Measurements from ENCODE around the gene ARFRP1.

Gene ARFRP1

DNA sequence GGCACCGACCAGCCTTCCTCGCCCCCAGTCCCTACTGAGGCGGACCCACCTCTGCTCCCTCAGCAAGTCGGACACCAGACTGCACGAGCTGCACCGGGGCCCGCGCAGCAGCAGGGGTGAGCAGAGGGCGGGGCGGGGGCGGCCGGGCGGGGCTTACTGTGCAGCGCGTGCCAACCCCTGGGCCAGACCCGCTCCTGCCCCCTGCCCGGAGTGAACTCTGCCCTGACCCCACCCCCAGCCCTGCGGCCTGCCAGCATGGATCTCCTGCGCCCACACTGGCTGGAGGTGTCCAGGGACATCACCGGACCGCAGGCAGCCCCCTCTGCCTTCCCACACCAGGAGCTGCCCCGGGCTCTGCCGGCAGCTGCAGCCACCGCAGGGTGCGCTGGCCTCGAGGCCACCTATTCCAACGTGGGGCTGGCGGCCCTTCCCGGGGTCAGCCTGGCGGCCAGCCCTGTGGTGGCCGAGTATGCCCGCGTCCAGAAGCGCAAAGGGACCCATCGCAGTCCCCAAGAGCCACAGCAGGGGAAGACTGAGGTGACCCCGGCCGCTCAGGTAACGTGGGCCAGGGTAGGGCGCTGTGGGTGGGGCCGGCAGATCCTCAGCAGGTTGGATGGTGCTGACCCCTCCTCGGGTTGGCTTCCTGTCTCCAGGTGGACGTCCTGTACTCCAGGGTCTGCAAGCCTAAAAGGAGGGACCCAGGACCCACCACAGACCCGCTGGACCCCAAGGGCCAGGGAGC, 30.3 kb upstream of the ARFRP1 start:
- H3K27me3 ChIP-seq (ENCODE audit: control insufficient read depth, insufficient read depth, low read length) = no peaks in the 10 kb centered on the region
- no CpG with 5 or more reads among the region's 43 CpGs for WGBS (ENCODE audit: insufficient coverage, insufficient read length)
- peaks cover 10% of the 10 kb centered on the region; the same call in 1 of the 2 replicates for H3K36me3 ChIP-seq (ENCODE audit: control insufficient read depth, insufficient read depth, low read length)
- no peak for DNase-seq (ENCODE audit: low read depth, low spot score)
- H3K4me3 ChIP-seq (ENCODE audit: low read length) = peak overlapping the region; percentile 39; the same call in 1 of the 2 replicates
- no peaks in the 10 kb centered on the region for H3K9me3 ChIP-seq (ENCODE audit: control insufficient read depth, insufficient read depth, low read length)
- H3K4me1 ChIP-seq (ENCODE audit: control insufficient read depth, insufficient read depth, low read length) = peaks cover 6% of the 10 kb centered on the region
- no peak overlapping the region for H3K27ac ChIP-seq (ENCODE audit: low read length)

DNA sequence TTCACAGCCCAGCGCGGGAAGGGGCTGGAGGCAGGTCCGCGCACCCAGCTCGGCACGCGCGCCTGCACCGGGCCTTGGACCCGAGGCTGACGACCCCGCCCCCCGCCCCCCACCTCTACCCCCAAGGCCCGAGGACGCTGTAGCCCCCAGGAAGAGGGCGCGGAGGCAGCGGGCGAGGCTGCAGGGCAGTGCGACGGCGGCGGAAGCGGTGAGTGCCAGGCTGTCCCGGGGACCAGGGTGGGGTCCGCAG, 29.8 kb upstream of the ARFRP1 start:
- Histone ChIP-seq H3K27ac (ENCODE audit: low read length) (no peak overlapping the region), H3K4me1 (ENCODE audit: control insufficient read depth, insufficient read depth, low read length) (peaks cover 6% of the 10 kb centered on the region), H3K9me3 (ENCODE audit: control insufficient read depth, insufficient read depth, low read length) (no peaks in the 10 kb centered on the region), H3K36me3 (ENCODE audit: control insufficient read depth, insufficient read depth, low read length) (peaks cover 13% of the 10 kb centered on the region), H3K4me3 (ENCODE audit: low read length) (peak overlapping the region; percentile 39; the same call in 1 of the 2 replicates), H3K27me3 (ENCODE audit: control insufficient read depth, insufficient read depth, low read length) (no peaks in the 10 kb centered on the region)
- WGBS (ENCODE audit: insufficient coverage, insufficient read length) = no CpG with 5 or more reads among the region's 26 CpGs
- no peak for DNase-seq (ENCODE audit: low read depth, low spot score)

DNA sequence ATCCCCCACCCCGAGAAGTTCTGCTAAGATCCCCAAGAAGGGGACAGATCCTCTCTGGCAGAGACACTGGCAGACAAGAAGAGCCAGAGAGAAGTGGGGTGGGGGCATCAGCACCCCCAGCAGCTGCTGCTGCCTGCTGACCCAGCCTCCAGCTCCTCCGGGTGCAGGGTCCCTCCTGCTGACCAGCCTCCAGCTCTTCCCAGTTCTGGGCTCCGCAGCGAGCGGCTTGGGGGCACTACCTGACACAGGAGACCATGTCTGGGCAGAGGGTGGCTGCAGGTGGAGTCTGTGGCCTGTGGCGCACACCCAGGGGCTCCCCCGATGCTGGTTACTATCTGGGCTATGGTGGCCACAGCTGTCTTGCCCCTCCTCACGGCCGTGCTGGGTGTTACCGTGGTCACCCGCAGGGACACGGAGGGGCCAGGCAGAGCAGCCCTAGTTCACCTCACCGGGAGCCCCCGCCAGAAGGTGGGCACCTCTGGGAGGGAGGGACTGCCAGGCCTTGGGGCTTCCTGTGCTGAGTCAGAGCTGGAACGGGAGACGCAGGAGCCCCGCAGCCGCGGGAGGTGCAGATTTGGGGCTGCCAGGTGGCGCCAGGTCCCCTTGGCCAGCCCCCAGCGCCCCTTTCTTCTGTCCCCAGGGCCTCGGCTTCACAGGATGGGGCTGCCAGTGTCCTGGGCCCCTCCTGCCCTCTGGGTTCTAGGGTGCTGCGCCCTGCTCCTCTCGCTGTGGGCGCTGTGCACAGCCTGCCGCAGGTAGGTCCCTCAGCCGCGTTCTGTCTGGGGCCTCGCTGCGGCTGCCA, 29.3 kb upstream of the ARFRP1 start:
- no CpG with 5 or more reads among the region's 30 CpGs for WGBS (ENCODE audit: insufficient coverage, insufficient read length)
- Histone ChIP-seq H3K4me1 (ENCODE audit: control insufficient read depth, insufficient read depth, low read length) (peaks cover 5% of the 10 kb centered on the region), H3K4me3 (ENCODE audit: low read length) (no peak overlapping the region; the same call in 1 of the 2 replicates), H3K9me3 (ENCODE audit: control insufficient read depth, insufficient read depth, low read length) (no peaks in the 10 kb centered on the region), H3K36me3 (ENCODE audit: control insufficient read depth, insufficient read depth, low read length) (peaks cover 13% of the 10 kb centered on the region), H3K27ac (ENCODE audit: low read length) (no peak overlapping the region), H3K27me3 (ENCODE audit: control insufficient read depth, insufficient read depth, low read length) (no peaks in the 10 kb centered on the region)
- DNase-seq (ENCODE audit: low read depth, low spot score) = no peak

DNA sequence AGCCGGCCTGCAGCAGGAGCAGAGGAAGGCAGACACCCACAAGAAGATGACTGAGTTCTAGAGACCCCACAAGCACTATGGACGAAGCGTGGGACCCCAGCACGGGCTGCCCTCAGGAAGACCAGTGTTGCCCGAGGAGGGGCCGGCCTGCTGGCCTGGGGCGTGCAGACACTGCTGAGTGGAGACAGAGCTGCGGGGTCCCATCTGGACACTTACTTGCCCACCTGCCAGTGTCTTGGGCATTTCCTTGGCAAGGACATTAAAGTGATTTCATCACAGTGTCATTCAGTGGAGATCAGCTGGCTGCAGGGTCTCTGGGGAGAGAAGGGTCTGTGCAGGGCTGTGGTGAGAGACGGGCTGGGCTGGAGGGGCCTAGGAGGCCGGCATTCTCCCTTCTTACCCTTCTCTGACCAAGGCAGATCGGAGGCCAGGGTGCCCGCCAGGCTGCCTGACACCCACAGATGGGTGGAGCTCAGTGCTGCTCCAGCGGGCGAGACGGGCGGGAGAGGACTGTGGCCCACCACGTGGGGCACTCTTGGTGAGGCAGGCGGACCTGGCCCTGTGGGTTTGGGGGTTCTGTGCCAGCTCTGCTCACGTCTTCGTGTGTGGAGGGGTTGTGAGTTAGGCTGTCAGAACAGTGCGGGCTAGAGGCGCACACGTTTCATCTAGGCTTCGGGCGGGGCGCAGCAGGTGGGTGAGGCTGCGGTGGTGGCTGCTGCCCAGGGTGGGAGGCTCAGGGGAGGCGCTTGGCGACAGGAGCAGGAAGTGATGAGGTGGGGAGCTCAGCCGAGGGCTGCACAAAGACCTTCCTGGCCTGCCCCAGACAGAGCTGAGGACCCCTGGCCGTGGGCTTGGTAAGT, 28.3 kb upstream of the ARFRP1 start, which contains the start of gene LIME1:
Gene LIME1, plus strand, starts transcription at position 806 of the 860 bp plus-strand sequence. CDS start 886 bp downstream, outside the sequence.
- no peak for DNase-seq (ENCODE audit: low read depth, low spot score)
- Histone ChIP-seq H3K27me3 (ENCODE audit: control insufficient read depth, insufficient read depth, low read length) (no peaks in the 10 kb centered on the region), H3K27ac (ENCODE audit: low read length) (no peak within 1 kb of the TSS), H3K36me3 (ENCODE audit: control insufficient read depth, insufficient read depth, low read length) (peaks cover 11% of the 10 kb centered on the region; the same call in 1 of the 2 replicates), H3K4me1 (ENCODE audit: control insufficient read depth, insufficient read depth, low read length) (peaks cover 5% of the 10 kb centered on the region), H3K4me3 (ENCODE audit: low read length) (no peak within 1 kb of the TSS; the same call in 1 of the 2 replicates), H3K9me3 (ENCODE audit: control insufficient read depth, insufficient read depth, low read length) (no peaks in the 10 kb centered on the region)
- no CpG with 5 or more reads among the region's 31 CpGs for WGBS (ENCODE audit: insufficient coverage, insufficient read length)

DNA sequence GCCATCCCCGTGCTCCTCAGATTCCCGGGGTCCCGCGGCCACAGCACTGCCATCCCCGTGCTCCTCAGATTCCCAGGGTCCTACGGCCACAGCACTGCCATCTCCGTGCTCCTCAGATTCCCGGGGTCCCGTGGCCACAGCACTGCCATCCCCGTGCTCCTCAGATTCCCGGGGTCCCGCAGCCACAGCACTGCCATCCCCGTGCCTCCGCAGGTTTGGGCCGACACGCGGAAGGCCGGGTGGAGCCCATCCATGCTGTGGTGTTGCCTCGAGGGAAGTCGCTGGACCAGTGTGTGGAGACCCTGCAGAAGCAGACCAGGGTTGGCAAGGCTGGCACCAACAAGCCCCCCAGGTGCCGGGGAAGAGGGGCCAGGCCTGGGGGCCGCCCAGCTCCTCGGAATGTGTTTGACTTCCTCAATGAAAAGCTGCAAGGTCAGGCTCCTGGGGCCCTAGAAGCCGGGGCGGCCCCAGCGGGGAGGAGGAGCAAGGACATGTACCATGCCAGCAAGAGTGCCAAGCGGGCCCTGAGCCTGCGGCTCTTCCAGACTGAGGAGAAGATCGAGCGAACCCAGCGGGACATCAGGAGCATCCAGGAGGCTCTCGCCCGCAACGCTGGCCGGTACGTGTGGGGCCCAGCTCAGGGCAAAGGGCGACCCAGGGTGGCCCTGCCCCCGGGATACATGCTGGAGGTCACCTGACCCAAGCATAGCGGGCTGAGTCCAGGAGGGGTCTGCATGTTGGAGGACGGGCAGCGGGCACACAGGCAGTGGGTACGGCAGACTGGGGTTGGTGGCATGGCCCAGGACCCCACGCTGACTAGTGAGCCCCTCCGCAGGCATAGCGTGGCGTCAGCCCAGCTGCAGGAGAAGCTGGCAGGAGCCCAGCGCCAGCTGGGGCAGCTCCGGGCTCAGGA, 27.4 kb upstream of the ARFRP1 start:
- Histone ChIP-seq H3K27me3 (ENCODE audit: control insufficient read depth, insufficient read depth, low read length) (no peaks in the 10 kb centered on the region), H3K4me3 (ENCODE audit: low read length) (no peak overlapping the region), H3K4me1 (ENCODE audit: control insufficient read depth, insufficient read depth, low read length) (peaks cover 5% of the 10 kb centered on the region), H3K9me3 (ENCODE audit: control insufficient read depth, insufficient read depth, low read length) (no peaks in the 10 kb centered on the region), H3K36me3 (ENCODE audit: control insufficient read depth, insufficient read depth, low read length) (peaks cover 11% of the 10 kb centered on the region; the same call in 1 of the 2 replicates), H3K27ac (ENCODE audit: low read length) (no peak overlapping the region)
- WGBS (ENCODE audit: insufficient coverage, insufficient read length) = no CpG with 5 or more reads among the region's 48 CpGs
- no peak for DNase-seq (ENCODE audit: low read depth, low spot score)

DNA sequence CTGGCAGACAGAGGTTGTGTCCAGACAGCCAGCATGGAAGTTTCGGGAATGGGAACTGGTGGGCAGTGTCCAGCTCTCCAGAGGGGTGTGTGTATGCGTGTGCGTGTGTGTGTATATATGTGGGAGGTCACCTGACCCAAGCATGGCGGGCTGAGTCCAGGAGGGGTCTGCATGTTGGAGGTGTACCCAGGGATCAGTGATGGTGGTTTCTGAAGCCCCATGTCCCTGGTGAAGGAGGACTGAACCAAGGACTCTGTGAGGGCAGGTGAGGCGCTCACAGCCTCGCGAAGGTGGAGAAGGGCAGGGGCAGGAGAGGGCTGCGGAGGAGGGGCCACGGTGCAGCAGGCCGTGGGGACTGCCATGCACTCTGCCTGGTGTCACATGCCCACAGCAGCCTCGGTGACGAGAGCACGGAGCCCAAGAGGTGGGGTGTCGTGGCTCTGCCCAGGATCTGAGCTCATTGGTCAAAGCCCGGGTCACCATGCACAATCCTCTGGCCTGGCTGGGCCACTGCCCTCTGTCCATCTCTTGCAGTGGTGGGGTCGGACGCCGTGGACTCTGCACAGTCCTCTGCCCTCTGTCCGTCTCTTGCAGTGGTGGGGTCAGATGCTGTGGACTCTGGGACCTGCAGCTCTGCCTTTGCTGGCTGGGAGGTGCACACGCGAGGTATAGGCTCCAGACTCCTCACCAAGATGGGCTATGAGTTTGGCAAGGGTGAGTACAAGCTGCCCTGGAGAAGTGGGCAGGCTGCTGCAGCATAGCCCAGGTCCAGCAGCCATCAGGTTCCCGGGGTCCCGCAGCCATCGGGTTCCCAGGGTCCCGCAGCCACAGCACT, 26.6 kb upstream of the ARFRP1 start:
- peaks cover 5% of the 10 kb centered on the region for H3K4me1 ChIP-seq (ENCODE audit: control insufficient read depth, insufficient read depth, low read length)
- no peaks in the 10 kb centered on the region for H3K9me3 ChIP-seq (ENCODE audit: control insufficient read depth, insufficient read depth, low read length)
- DNase-seq (ENCODE audit: low read depth, low spot score) = no peak
- H3K36me3 ChIP-seq (ENCODE audit: control insufficient read depth, insufficient read depth, low read length) = peaks cover 11% of the 10 kb centered on the region; the same call in 1 of the 2 replicates
- H3K4me3 ChIP-seq (ENCODE audit: low read length) = no peak overlapping the region
- no CpG with 5 or more reads among the region's 25 CpGs for WGBS (ENCODE audit: insufficient coverage, insufficient read length)
- no peaks in the 10 kb centered on the region for H3K27me3 ChIP-seq (ENCODE audit: control insufficient read depth, insufficient read depth, low read length)
- H3K27ac ChIP-seq (ENCODE audit: low read length) = no peak overlapping the region

DNA sequence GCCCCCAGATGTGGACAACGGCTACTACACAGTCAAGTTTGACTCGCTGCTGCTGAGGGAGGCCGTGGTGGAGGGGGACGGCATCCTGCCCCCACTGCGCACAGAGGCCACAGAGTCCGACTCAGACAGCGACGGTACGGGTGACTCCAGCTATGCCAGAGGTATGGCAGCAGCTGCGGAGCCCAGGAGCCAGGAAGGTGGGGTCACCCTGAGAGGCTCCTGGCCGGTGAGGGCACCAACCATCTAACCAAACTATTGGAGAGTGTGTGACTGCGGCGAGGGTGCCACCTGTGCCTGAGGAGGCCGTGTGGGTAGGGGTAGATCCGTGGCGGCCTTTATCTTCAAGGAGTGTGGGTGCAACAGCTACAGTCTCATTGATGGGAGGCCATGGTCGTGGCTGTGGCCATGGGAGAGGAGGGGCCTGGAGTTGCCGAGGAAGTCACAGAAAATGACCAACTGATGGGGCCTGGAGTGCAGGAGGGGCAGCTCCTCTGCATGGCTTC, 25.9 kb upstream of the ARFRP1 start:
- WGBS (ENCODE audit: insufficient coverage, insufficient read length) = no CpG with 5 or more reads among the region's 18 CpGs
- Histone ChIP-seq H3K27me3 (ENCODE audit: control insufficient read depth, insufficient read depth, low read length) (no peaks in the 10 kb centered on the region), H3K27ac (ENCODE audit: low read length) (no peak overlapping the region), H3K4me1 (ENCODE audit: control insufficient read depth, insufficient read depth, low read length) (peaks cover 5% of the 10 kb centered on the region), H3K36me3 (ENCODE audit: control insufficient read depth, insufficient read depth, low read length) (peaks cover 11% of the 10 kb centered on the region; the same call in 1 of the 2 replicates), H3K4me3 (ENCODE audit: low read length) (no peak overlapping the region), H3K9me3 (ENCODE audit: control insufficient read depth, insufficient read depth, low read length) (no peaks in the 10 kb centered on the region)
- DNase-seq (ENCODE audit: low read depth, low spot score) = no peak

DNA sequence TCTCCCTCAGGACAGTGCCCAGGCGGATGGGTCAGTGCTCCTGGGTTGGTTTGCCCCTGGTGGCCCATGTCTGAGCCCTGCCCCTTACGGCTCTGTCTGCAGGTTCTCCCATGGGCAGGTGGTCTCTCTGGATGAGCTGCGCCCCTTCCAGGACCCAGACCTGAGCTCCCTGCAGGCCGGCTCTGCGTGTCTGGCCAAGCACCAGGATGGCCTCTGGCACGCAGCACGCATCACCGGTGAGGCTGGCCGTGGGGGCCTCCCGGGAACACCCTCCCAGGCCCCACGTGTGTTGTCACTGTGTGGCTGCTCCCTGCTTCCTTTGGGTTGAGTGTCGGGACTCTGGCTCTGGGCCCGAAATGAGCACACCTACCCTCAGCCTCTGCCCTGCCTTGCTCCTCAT, 25.3 kb upstream of the ARFRP1 start:
- no peaks in the 10 kb centered on the region for H3K9me3 ChIP-seq (ENCODE audit: control insufficient read depth, insufficient read depth, low read length)
- H3K36me3 ChIP-seq (ENCODE audit: control insufficient read depth, insufficient read depth, low read length) = peaks cover 11% of the 10 kb centered on the region; the same call in 1 of the 2 replicates
- peaks cover 2% of the 10 kb centered on the region for H3K4me1 ChIP-seq (ENCODE audit: control insufficient read depth, insufficient read depth, low read length)
- no peak overlapping the region for H3K27ac ChIP-seq (ENCODE audit: low read length)
- WGBS (ENCODE audit: insufficient coverage, insufficient read length) = no CpG with 5 or more reads among the region's 13 CpGs
- H3K4me3 ChIP-seq (ENCODE audit: low read length) = no peak overlapping the region
- no peaks in the 10 kb centered on the region for H3K27me3 ChIP-seq (ENCODE audit: control insufficient read depth, insufficient read depth, low read length)
- no peak for DNase-seq (ENCODE audit: low read depth, low spot score)

Data from iPS DF 6.9 (cell line).